Superior temporal gyrus (tissue), 1 donor: ENCODE measurements around the gene RPP25.
"Not testable (repeated sequence)": the region's sequence is repeated elsewhere in the genome, so short reads cannot be mapped to it uniquely, and the experiment has no call there.

Experiments
- DNase-seq: peaks from one replicate; pipeline ENCODE4 v3.0.0-alpha.2; 2016; ENCODE audit errors: extremely low spot score

Gene RPP25

DNA sequence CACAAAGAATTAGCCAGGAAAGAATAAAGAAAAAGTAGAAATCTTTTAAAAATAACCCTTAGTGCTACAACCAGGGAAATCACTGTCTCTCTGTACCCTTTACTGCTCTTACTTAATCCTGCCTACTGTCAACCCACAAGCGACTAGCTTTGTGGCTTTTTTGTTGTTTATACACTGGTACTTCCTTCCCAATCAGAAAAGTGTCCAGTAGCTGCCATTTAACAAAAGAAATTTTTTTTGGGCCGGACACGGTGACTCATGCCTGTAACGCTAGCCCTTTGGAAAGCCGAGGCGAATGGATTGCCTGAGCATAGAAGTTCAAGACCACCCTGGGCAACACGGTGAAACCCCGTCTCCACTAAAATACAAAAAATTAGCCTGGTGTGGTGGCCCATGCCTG lies 36.1 kb downstream of the RPP25 start:
- no peak for DNase-seq

DNA sequence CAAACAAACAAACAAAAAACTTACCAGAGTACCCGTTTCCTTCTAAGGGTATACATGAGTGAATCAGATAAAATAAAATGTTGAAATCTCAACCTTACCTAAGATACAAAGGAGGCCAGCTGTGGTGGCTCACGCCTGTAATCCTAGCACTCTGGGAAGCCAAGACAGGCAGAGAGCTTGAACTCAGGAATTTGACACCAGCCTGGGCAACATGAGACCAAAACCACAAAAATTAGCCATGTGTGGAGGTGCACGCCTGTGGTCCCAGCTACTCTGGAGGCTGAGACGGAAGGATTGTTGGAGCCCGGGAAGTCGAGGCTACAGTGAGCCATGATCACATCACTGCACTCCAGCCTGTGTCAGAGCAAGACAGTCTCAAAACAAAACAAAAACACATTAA lies 38.9 kb downstream of the RPP25 start:
- DNase-seq = no peak

DNA sequence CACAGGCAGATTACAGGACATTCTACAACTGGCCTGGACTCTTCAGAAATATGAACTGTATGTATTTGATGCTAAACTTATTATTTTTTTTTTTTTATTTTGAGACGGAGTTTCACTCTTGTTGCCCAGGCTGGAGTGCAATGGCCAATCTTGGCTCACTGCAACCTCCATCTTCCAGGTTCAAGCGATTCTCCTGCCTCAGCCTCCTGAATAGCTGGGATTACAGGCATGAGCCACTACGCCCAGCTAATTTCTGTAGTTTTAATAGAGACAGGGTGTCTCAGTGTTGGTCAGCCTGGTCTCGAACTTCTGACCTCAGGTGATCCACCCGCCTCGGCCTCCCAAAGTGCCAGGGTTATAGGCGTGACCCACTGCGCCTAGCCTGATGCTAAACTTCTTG lies 42.8 kb downstream of the RPP25 start:
- not testable (repeated sequence) for DNase-seq

DNA sequence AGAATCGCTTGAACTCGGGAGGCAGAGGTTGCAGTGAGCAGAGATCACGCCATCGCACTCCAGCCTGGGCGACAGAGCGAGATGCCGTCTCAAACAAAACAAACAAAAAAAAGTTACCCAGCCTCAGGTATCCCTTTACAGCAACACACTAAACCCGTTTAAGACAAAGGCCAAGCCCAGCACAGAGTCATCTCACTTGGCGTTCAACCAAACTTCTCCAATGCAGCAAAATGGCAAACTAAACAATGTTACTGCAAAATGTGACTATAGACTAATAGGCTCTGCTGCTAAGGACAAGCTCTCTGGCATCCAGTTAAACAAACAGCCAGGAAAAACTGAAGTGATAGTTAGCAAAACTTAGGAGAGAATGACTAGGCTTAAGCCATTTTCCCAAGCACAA lies 43.5 kb downstream of the RPP25 start:
- DNase-seq = no peak

DNA sequence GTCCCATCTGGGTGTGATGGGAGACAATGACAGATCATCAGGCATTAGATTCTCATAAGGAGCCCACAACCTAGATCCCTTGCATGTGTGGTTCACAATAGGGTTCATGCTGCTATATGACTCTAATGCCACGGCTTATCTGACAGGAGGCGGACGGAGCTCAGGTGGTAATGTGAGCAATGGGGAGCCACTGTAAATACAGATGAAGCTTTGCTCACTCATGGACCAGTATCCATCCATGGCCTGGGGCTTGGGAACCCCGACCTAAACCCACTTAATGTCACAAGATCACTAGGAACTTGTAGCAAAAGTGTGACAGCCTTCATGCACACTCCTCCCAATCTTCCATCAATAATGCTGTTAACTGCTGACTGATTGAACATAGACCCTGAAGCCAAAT lies 47.9 kb downstream of the RPP25 start:
- no peak for DNase-seq

DNA sequence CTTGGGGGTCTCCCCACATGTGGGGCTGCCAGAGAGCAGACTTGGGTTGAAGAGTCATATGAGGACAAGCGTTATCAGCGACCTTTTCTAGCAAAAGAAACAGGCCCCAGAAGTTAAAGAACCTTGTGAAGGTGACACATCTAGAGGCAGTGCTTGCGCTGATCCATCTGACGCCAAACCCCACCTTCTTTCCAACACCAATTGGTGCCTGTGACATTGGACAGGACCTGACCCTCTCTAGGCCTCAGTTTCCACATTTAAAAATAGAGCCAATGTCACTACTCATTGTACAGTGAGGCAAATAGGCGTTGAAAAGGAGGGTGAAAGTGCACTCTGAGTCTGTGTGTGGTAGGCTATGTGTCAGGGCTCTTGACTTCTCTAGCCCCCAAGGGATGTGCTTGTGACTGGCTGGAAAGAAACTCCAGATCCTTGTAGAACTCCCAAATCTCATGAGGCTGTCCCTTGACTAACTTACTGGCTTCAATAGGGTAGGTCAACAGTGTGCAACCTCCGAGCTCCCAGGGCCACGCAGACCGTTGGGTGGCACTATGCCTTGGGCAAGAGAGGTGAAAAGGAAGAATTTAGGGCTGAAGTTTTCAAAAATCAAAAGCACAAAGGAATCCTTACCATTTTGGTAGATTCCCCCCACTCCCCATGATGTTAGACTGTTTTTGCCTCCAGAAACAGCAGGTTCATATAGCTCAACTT lies 49.3 kb downstream of the RPP25 start:
- no peak for DNase-seq

DNA sequence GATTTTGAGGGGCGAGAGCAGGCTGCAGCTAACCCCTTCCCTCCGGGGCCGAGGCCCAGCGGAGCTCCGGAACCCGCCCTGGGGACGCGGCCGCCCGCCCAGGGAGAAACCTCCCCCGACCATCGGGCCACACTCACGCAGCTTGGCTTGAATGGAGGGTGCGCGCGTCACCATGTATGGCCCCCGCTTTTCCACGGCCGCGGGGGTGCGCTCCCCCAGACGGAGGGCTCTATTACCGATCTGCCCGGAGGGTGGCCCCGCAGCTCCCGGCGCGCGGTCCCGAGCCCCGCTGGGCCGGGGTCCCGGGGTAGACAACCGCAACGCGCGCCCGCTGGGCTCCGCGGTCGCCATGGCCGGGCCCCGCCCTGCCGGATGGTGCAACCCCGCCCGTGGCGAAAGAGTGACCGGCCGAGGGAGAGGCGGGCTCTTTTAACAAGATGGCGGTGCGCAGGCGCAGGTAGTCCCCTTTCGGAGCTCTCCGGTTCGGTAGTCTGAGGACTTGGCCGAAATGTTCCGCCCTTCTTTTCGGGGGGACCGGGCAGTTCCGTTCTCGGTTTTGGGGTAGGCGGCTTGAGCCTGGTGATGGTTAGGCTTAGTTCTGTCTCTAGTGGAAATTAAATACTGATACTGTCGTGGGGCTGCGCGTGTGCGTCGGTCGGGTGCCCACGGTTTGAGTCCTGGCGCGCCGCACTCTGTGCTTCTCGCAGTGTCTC lies 50.0 kb downstream of the RPP25 start, which contains the start of gene FAM219B:
Gene FAM219B, minus strand, starts transcription at position 402 of the 713 bp plus-strand sequence. Its CDS starts 51 bp downstream, at position 351.
- DNase-seq = peak; percentile 96

DNA sequence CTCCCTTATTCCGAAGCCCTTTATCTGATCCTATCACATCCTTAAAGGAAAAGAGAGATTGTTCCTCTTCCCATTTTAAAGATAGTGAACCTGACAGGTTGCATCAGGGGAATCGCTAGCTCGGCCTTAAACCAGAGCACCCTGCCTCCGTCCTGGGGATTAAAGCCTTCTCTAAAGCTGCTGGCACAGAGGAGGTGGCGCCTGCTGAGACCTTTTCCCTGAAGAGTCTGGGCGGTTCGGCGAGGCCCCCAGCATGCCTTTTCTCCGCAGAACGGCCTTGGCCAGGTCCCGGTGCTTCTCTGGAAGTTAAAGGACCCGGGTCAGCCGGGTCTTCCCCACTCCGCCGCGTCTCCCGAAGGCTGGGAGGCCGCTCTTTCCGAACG lies 50.5 kb downstream of the RPP25 start:
- peak; percentile 60 for DNase-seq
